Measurements from ENCODE around the gene KIAA0825.

- no peak for TF ChIP-seq POLR2AphosphoS5 (IDR thresholded peaks at IDR 0.05)
- no peak for TF ChIP-seq CTCF (IDR thresholded peaks at IDR 0.05)
- TF ChIP-seq EP300 (IDR thresholded peaks at IDR 0.05), result no peak
Observed at GRCh38 chr5:94345257-94345656, 273.1 kb downstream of the KIAA0825 start.
